ENCODE results near the gene SIK3. TPM values are rescaled to one million over a fixed set of nuclear protein-coding genes. Genes with fewer than 3 reads are reported as not detected.

SIK3 gene
- total RNA-seq, 1 donor = 107 TPM

DNA sequence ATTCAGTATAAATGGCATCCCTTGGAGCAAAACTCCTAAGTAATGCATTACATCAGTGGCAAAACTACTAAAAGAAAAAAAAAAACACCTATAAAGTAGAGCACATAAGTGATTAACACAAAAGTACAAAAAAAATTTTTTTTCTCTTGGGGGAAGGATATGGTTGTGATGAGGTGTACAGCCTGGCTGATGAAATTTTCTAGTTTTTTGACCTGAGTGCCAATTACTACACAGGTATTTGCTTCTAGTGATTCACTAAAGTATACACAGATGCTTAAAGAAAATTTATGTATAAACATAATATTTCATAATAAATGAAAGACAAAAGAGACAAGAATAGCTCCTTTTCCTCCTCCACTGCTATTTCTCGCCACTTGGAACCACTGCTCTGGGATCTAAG lies 189.0 kb downstream of the SIK3 start:
- DNase-seq (ENCODE audit: low read depth in 2 of 3, low spot score in 2 of 3) = no peak

DNA sequence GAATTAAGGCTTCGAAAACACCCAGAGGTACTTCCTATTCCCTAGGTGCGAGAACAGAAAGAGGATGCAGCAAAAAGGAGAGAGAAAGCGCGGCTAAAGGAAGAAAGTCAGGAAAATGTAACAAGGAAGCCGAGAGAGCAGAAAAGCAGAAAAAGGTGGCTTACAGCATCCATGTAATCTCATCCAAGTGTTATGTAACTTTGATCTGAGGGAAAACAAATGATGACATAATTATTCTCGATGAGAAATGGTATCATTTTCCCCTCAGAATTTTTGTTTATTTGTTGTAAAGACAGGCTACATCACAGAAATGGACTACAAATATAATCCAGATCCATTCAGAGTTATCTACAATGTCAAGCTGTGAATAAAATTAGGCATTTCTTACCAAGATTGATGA lies 191.7 kb downstream of the SIK3 start:
- DNase-seq (ENCODE audit: low read depth in 2 of 3, low spot score in 2 of 3) = no peak

DNA sequence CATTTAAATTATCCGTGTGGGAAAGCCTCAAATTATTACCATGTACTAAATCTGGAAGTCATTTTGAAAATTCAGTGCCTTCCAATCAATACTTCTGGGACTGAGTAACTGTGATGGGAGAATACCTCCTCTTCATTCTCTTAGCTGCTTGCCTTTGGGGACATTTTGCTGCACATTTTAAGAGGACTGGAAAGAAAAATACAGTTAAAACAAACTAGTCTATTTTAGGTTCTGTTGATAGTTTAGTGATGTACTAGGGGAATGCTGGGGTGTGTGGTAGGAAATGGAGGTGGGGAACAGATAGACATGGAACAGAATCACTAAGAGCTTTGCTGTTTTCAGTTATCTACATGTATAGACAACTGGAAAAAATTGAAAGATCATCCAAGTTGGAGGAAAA lies 195.1 kb downstream of the SIK3 start:
- no peak for DNase-seq (ENCODE audit: low read depth in 2 of 3, low spot score in 2 of 3)

DNA sequence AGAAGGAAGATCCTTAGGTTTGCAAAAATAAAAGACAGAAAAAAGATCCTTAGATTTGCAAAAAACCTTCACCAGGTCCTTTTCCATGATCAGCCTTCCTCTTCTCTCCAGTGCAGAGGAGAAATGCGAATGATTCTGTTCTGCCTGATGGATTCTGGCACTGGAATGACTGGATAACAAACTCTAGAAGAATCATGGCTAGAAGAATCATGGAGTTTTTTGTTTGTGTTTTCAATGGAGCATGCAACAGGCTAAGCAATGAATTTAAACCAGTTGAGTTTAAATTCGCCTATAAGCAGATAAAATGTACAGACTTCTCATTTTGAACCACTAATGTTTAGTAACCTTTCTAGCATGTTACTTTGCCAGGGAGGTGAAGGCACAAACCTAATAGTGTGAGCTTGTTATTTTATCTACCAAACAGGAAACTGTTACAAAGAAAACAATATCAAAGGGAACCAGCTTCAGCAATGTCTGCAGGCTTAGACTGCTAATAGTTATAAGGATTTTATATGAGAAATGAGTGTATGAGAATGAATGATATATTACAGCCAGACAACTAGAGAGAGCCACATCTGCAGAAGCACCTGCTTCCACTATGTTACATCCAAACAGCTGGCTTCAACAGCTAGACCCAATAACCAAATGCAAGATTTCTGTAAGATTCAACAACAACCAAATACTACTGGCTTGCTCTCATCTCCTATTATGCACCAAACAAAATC lies 196.1 kb downstream of the SIK3 start:
- DNase-seq (ENCODE audit: low read depth in 2 of 3, low spot score in 2 of 3) = peak in 1 of 3 donors; percentile 34

DNA sequence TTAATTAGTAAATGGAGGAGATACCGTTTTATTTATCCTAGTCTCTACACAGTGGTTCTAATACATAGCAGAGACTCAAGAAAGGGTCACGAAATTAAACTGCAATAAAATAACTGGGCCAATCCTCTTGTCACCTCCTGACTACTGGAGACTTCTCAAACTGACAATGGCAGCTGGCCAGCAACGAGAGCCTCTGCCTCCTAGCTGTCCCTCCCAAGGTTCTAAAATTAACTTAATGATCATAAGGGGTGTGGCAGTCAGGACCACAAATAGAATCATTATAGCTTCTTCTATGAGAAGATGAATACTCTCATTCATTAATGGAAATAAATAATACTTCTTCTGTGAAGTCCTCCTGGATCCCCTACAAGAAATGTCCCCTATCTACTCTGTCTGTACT lies 197.0 kb downstream of the SIK3 start:
- no peak for DNase-seq (ENCODE audit: low read depth in 2 of 3, low spot score in 2 of 3)

DNA sequence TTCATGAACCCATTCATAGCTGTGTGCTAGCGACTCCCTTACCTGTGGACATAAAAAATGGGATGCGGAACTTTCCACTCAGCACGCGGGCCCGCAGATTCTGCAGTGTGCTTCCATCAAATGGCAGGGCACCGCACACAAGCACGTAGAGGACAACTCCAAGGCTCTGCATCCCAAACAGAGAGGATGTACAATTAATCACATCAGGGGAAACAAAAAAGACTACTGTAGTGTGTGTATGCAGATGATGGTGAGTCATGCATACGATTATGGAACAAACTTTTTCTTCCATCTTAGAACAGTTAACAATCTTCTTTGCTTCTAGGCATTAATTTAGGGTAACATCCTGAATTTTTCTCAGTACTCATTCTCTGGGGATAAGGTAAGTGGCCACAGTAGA lies 202.0 kb downstream of the SIK3 start:
- DNase-seq (ENCODE audit: low read depth in 2 of 3, low spot score in 2 of 3) = no peak

DNA sequence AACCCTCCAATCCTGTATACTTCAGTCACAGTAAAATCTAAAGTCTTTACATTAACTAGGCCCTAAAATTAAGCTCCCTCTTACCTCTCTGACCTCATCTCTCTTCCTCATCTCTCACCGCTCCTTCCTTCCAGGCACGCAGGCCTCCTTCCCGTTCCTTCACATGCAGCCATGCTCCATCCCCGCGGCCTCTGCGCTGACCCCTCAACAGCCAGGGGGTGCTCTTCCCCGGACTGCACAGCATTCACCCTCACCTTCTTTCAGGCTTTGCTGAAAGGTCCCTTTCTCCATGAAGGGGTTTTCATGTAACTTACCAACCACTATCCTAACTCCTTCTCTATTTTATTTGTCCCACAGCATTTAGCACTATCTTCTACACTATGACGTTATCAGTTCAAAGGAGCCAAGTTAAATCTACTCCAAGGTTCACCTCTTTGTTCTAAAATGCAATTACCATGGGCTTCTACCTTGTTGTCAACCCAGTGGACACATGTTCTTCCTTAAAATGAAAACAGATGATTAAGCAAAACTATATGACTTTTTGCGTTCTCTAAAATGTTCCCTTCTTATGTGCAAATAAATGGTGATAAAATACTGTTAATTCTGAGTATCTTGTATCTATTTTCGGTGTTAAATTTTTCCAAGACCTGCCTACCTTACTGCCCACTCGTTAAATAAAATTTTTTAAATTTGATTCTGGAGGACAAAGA lies 203.0 kb downstream of the SIK3 start:
- peak in 2 of 3 donors; percentile 46 to 53 for DNase-seq (ENCODE audit: low read depth in 2 of 3, low spot score in 2 of 3)

DNA sequence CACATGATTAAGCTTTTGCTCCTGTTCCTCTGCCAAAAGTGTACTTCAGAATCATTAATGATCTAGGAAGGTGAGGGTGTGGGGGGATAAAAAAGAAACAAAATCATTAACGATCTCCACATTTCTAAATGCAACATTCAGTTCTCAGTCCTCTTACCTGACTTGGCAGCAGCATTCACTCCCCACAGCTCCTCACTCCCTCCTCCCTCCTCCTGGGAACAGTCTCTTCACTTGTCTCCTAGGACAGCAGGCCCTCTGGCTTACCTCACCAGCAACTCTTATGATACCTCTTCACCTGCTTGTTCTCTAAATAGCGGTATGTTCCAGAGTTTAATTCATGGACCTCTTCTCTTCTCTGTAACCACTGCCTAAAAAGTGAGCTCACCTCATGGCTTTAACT lies 204.3 kb downstream of the SIK3 start:
- DNase-seq (ENCODE audit: low read depth in 2 of 3, low spot score in 2 of 3) = no peak

DNA sequence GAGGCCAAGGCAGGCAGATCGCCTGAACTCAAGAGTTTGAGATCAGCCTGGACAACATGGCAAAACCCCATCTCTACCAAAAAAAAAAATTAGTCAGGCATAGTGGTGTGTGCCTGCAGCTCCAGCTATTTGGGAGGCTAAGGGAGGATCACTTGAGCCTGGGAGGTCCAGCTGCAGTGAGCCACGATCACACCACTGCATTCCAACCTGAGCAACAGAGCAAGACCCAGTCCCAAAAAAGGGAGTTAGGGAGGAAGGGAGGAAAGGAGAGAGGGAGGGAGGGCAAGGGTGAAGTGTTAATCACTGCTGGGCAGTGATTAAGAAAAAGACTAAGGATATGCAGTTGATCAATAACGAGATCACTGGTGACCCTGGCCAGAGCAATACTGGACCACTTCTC lies 204.8 kb downstream of the SIK3 start:
- no peak for DNase-seq (ENCODE audit: low read depth in 2 of 3, low spot score in 2 of 3)

DNA sequence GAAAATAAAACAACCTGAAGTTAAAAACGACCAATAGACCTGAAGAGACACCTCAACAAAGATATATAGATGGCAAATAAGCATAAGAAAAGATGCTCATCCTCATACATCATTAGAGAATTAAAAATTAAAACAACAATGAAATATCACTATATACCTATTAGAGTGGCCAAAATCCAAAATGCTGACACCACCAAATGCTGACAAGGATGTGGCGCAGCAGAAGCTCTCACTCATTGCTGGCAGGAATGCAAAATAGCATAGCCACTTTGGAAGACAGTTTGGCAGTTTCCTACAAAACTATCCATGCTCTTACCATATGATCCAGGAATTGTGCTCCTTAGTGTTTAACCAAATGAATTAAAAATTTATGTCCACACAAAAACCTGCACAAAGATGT lies 205.9 kb downstream of the SIK3 start:
- no peak for DNase-seq (ENCODE audit: low read depth in 2 of 3, low spot score in 2 of 3)

DNA sequence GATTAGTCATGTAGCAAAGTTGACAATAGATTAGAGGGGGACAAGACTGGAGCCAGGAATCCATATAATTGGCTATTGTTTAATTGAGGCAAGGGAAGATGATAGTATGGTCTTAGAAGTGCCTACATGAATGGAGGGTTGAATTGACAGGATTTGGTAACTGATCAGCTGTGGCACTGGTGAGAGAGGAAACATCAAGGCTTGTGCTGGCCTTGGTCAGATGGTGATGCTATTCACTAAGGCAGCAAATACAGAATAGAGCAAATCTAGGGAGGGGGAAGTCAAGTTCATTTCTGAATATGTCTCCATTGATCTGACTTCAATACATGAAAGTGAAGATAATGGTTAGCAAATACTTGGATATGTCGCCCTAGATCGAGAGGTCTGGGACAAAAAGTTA lies 206.5 kb downstream of the SIK3 start:
- DNase-seq (ENCODE audit: low read depth in 2 of 3, low spot score in 2 of 3) = no peak

DNA sequence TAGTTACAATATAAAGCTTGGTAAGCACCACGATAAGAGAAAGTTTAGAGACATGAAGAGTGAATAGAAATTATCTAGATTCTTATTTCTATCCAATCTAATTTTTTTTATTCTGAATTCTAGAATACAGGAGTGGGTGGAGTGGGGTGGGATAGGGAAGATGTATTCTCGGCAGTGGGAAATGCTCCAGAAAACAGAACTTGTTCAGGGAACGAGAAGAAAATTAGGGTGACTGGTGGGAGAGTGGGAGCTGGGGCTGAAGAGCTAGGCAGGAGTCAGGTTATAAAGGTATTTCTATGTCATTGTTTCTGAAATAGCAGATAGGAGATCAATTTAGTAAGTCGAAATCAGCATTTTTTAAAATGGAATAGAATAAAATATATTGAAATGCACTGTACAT lies 207.6 kb downstream of the SIK3 start:
- no peak for DNase-seq (ENCODE audit: low read depth in 2 of 3, low spot score in 2 of 3)

DNA sequence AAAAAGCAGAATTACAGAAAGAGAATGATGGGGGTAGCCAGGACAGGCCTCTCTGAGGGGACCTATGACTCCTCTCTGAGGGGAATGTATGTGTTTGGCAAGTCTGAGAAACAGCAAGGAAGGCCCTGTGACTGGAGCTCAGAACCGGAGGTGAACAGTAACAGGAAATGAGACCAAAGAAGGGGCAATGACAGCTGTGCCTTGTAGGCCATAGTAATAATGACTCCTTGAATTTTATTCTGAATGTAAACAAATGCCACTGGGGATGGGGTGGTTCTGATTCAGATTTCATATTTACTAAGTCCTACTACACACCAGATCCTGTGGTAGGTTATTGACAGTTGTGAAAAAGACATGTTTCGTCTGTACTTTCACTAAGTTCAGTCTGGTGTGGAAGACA lies 208.0 kb downstream of the SIK3 start:
- DNase-seq (ENCODE audit: low read depth in 2 of 3, low spot score in 2 of 3) = peak in 1 of 3 donors; percentile 45

DNA sequence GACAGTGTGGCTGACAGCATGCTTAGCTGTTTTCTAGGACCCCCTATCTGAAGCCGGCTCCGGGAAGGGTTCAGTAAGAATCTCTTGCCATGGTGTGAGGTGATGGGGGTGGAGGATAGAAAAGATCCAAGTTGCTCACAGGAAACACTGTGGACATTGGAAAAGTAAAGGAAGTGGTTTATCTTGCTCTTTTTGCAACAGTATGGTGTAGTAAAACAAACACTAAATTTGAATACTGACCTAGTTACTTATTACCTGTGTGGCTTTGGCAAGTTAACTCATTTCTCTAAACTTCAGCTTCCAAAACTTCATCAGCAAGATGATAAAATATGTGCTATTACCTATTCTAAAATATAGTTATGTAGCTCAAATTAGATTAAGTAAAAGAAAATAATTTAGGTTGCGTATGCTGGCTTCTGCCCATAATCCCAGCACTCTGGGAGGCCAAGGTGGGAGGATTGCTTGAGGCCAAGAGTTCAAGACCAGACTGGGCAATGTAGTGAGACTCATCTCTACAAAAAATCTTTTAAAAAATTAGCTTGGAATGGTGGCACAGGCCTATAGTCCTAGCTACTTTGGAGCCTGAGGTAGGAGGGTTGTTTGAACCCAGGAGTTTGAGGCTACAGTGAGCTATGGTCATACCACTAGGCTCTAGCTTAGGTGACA lies 209.2 kb downstream of the SIK3 start:
- DNase-seq (ENCODE audit: low read depth in 2 of 3, low spot score in 2 of 3) = no peak

DNA sequence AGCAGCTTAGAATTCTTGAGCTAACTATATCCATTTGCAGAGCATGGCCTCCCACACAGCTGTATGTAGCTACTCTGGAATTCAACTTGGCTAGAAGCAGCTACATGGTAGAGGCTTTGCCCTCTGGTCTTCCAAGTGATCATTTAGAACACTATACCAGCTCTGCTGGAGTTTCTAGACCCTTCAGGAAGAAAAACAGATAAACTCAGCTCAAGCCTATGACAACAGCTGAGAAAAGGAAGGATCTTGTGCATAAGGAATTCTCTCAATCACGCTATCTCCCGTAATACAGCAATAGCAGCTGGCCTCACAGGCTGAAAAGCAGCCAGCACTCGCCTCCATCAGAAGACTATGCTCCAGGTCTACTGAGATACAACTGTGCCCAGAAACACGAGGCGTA lies 210.2 kb downstream of the SIK3 start:
- DNase-seq (ENCODE audit: low read depth in 2 of 3, low spot score in 2 of 3) = no peak

DNA sequence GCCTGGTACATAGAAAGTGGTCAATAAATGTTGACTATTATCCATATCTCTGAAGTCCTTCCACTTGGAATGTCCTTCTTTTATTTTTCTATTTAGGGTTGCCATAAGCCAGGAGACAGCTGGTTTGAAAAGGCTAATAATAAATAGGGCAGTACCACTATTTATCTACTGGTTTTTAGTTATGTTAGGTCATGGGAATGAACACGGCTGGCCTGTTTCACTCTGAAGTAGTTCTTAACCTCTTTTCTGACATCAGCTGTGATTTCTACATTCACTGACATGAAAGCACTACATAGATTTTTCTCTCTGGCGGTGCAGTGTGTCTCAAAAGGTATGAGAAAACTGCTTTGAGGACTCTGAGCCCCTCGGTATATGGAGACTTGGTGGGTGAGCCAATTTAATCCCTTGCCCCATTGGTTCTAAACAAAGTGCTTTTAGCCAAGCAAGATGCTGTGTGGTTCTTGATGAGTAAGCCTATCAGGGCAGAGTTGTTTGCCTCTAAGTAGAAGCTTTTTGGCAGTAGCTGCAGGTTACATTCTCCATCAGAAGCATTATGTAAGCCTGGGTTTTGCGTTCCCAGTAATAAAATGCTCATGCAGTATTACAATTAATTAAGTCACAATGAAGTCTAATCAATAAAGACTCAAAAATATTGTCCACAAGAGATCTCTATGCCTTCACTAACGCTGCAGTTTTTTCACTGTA lies 212.1 kb downstream of the SIK3 start:
- no peak for DNase-seq (ENCODE audit: low read depth in 2 of 3, low spot score in 2 of 3)

DNA sequence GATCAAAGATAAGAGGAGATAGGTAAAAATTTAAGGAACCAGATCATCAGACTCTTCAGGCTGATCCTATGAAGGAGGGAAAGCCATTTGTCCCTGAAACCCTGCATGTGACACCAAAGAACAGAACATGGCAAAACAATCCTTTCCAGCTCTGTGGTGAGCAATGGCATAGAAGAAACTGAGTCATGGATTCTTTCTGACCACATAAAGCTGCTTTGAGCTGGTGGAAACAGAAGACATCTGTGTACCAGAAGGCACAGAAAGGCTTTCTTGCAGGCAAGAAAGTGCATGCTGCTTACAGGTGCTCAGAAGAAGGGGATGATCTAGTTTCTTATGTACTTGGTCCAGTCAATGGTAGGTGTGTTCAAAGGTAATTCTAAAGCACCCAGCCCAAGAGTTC lies 215.8 kb downstream of the SIK3 start:
- no peak for DNase-seq (ENCODE audit: low read depth in 2 of 3, low spot score in 2 of 3)

DNA sequence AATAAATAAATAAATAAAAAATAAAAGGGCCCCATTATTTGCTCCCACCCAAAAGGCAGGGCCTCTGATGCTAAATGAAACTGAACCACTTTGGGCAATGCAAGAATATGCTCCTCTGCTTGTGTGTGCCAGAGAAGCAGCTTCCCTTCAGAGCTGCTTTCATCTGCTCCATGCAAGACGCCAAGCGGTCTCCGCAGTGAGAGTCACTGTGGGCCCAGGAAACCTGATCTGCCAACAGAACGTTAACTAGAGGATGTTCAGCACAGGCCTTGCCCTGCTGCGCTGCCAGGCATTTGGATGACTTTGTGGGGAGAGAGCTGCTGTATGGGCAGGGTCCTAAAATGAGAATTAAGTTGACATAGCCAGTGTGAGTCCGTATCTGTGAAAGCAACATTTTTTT lies 217.1 kb downstream of the SIK3 start:
- no peak for DNase-seq (ENCODE audit: low read depth in 2 of 3, low spot score in 2 of 3)

DNA sequence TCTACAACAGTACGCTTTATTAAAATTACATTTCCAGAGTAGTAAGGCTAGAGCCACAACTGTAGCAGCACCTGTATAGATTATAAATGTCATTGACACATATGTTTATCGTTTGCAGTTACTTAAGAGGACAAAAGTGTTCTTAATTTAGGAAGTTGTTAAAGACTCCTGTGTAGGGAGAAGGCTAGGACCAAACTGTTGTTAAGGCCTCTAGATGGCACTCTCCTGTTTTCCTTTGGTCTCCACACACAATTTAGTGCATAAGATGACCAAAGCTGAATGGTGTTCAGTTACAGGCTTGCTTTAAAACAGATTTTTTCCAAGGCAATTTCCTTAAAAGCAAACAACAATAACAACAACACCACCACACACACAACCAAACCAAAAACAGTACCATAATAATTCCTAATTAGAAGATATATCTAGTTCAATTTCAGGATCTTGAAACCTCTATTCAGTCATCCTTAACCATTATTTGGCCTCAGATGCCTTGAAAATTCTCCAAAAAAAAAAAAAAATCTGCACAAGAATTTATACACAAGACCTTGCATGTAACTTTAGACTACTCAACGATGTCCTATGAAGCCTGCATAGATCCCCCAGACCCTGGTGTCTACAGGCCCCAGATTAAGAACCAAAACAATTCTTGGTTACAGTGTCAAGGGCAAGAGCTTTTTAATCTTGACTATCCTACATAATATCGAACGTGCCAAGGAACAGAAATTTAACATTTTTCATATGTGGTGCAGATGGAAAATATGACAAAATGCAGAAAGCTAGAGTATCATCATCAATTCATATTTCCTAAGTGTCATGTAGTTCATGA lies 218.2 kb downstream of the SIK3 start:
- peak; percentile 13 to 80 (median 59) for DNase-seq (ENCODE audit: low read depth in 2 of 3, low spot score in 2 of 3)

DNA sequence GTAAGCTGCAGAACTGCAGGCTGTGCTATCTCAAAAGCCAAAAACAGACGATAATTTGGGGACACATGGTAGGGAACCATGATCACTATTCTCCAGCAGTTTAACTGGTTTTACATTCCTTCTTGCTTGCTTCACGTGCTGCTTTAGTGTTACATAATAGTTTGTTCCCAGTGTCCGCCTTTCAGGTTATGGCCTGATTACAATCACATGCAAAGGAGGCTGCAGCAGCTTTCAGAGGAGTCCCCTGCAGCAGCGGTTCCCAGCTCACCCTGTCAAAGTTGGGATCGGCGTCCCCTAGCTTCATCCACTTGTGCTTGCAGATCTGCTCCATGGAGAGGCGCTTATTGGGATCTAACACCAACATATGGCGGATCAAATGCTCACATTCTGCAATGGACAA lies 221.6 kb downstream of the SIK3 start:
- DNase-seq (ENCODE audit: low read depth in 2 of 3, low spot score in 2 of 3) = no peak

DNA sequence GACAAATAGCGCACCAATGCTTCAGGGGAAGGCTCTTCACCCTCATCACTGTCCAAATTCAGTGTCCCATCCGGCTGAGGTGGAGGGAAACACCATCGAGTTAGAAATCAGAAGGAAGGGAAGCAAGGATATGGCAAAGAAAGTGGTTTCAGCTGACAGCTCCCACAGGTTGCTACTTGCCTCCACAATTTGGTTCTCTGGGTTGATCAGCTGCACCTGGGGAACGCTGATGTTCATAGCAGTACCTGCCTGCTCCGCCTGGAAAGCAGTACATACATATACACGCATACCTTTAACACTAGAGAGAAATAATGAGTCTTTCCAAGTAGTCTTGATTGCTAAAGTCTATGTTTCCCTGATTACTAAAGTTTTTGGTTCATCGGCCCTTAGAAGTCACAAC lies 223.0 kb downstream of the SIK3 start:
- DNase-seq (ENCODE audit: low read depth in 2 of 3, low spot score in 2 of 3) = no peak
